BE2C (cell line): ENCODE data around the gene CAMK1.

ENCODE experiments used
- DNase-seq: peaks from one replicate; pipeline ENCODE4 v3.0.0-alpha.2; 2020
- H3K27me3 ChIP-seq: fragments of 250-450 bp; sonication (Bioruptor Pico); 2 replicates; pipeline ENCODE4 v1.5.1; 2020; ENCODE audit warnings: mild to moderate bottlenecking
- H3K36me3 ChIP-seq: fragments of 250-450 bp; sonication (Bioruptor Pico); 2 replicates; pipeline ENCODE4 v1.5.1; 2020; ENCODE audit warnings: mild to moderate bottlenecking
- H3K4me1 ChIP-seq: fragments of 250-450 bp; sonication (Bioruptor Pico); 2 replicates; pipeline ENCODE4 v1.5.1; 2020
- H3K4me3 ChIP-seq: 2 replicates; pipeline ENCODE4 v1.5.1; 2011; ENCODE audit warnings: low read depth, low read length
- H3K9me3 ChIP-seq: fragments of 250-450 bp; sonication (Bioruptor Pico); 2 replicates; pipeline ENCODE4 v1.5.1; 2020
- CTCF ChIP-seq: IDR thresholded peaks from 2 replicates; pipeline ENCODE4 v1.5.1; 2012; ENCODE audit warnings: mild to moderate bottlenecking, low read depth, low read length

The CAMK1 gene

GRCh38 chr3:9746330-9746729 is 23.4 kb downstream of the CAMK1 start:
- no peak for TF ChIP-seq CTCF
- H3K27me3 ChIP-seq, result no peaks in the 10 kb centered on the region
- no peak overlapping the region for H3K4me3 ChIP-seq
- no peak for DNase-seq
- H3K9me3 ChIP-seq, result no peaks in the 10 kb centered on the region
- H3K4me1 ChIP-seq, result no peaks in the 10 kb centered on the region
- H3K36me3 ChIP-seq, result peaks cover 37% of the 10 kb centered on the region

- Histone ChIP-seq H3K4me1 (no peaks in the 10 kb centered on the region), H3K27me3 (no peaks in the 10 kb centered on the region), H3K9me3 (no peaks in the 10 kb centered on the region), H3K4me3 (no peak overlapping the region), H3K36me3 (peaks cover 40% of the 10 kb centered on the region)
- DNase-seq, result no peak
- no peak for TF ChIP-seq CTCF
Measured at GRCh38 chr3:9745521-9745920, 24.2 kb downstream of the CAMK1 start.

- no peak for DNase-seq
- TF ChIP-seq CTCF, result no peak
- Histone ChIP-seq H3K4me1 (no peaks in the 10 kb centered on the region), H3K27me3 (no peaks in the 10 kb centered on the region), H3K36me3 (peaks cover 47% of the 10 kb centered on the region), H3K9me3 (no peaks in the 10 kb centered on the region), H3K4me3 (no peak overlapping the region)
Measured at GRCh38 chr3:9744162-9744561, 25.6 kb downstream of the CAMK1 start.

GRCh38 chr3:9743548-9743947 is 26.2 kb downstream of the CAMK1 start:
- Histone ChIP-seq H3K4me1 (no peaks in the 10 kb centered on the region), H3K4me3 (no peak overlapping the region), H3K36me3 (peaks cover 50% of the 10 kb centered on the region), H3K27me3 (no peaks in the 10 kb centered on the region), H3K9me3 (no peaks in the 10 kb centered on the region)
- TF ChIP-seq CTCF, result no peak
- no peak for DNase-seq

GRCh38 chr3:9742560-9742959 is 27.2 kb downstream of the CAMK1 start:
- Histone ChIP-seq H3K9me3 (no peaks in the 10 kb centered on the region), H3K4me1 (no peaks in the 10 kb centered on the region), H3K4me3 (no peak overlapping the region), H3K36me3 (peaks cover 54% of the 10 kb centered on the region), H3K27me3 (no peaks in the 10 kb centered on the region)
- no peak for TF ChIP-seq CTCF
- no peak for DNase-seq

GRCh38 chr3:9739181-9739580 is 30.6 kb downstream of the CAMK1 start:
- Histone ChIP-seq H3K4me3 (no peak overlapping the region), H3K36me3 (peaks cover 42% of the 10 kb centered on the region)
- no peak for TF ChIP-seq CTCF

More at GRCh38 chr3:9739181-9739580, 30.6 kb downstream of the CAMK1 start:
- Histone ChIP-seq H3K9me3 (no peaks in the 10 kb centered on the region), H3K27me3 (no peaks in the 10 kb centered on the region), H3K4me1 (no peaks in the 10 kb centered on the region)
- no peak for DNase-seq
